Fibroblast of skin of right quadriceps (primary cell): ENCODE measurements around the gene SIRPA.

Experiments used
- DNase-seq: peaks from one replicate; pipeline ENCODE4 v3.0.0-alpha.2; 2013

The SIRPA gene

GRCh38 chr20:1888796-1889463, 6.3 kb upstream of the SIRPA start:
- peak; percentile 50 for DNase-seq

DNA sequence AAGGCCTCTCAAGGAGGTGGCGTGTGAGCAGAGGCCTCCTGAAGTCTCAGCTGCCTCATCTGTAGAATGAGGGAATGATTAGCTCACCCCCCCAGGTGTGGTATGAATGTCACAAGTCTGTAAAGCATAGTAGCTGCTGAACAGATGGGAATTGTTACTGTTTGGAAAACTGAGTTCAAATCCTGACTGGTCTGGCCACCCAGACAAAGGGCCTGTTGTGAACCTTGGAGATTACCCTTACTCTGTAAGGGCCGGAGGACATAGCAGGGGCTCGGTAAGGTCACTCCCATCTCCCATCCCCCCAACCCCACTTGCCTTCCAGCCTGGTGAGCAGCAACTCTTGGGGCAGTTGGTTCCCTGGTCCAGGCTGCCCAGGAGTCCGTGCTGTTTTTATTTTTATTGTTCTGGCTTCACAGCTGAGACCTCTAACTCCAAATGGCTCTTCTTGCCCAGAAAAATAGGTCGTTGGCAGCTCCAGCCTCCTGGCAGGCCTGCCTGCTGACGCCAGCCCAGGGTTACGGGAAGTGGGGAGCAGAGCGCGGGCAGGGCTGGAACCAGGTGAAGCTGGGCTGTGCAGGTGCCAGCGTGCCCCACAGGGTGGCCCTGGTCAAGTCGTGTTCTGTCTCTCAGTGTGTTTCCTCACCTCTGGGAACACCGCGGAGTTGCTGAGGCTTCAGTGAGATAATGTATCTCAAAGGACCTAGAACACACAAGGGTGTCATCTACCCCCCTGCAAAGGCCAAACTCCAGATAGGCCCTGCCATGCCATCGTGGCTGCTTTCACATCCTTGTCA, 4.5 kb upstream of the SIRPA start:
- DNase-seq = no peak

GRCh38 chr20:1891263-1892118, 3.7 kb upstream of the SIRPA start:
- no peak for DNase-seq

GRCh38 chr20:1892119-1892385, 3.2 kb upstream of the SIRPA start:
- DNase-seq = no peak

DNA sequence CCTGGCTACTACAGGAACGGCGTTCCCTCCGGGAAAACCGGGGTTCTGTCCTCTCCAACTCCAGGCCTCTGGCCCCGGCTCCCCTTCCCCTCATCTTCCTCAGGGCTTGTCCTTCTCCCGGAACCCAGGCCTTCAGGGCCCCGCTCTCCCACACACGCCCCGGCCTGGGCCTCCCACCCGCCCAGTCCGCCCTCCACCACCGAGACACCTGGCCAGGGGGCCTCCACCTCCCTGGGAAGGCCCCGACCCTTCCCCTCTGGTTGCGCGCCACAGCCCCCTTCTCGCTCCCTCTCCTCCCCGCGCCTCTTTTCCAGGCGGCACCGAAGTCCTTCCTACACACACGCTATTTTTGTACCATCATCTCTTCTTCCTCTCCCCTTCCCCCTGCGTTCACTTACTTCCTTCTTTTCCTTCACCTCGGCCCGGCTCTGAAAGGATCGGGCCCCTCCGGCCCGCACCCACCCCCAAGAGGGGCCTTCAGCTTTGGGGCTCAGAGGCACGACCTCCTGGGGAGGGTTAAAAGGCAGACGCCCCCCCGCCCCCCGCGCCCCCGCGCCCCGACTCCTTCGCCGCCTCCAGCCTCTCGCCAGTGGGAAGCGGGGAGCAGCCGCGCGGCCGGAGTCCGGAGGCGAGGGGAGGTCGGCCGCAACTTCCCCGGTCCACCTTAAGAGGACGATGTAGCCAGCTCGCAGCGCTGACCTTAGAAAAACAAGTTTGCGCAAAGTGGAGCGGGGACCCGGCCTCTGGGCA, 1.3 kb upstream of the SIRPA start:
- peak; percentile 24 for DNase-seq

DNA sequence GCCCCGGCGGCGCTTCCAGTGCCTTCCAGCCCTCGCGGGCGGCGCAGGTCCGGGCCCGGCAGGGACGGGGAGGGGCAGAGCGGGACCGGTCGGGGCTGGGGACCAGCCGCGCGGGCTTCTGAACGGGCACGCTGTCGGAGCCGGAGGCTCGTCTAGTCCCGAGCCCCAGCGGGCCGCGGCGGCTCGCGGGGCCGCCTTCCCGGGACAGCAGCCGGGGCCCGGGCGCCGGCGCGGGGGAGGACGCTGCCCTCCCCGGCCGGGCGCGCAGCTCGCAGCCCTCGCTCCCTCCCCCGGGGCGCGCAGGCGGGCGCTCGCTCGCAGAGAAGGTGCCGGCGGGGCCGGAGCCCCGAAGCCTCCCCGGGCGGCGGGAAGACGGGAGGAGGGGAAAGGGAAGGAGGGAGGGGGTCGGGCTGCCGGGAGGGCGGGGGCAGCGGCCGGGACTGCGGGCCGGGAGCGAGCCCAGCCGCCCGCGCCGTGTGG, 696 bp upstream of the SIRPA start:
- DNase-seq = peak; percentile 61

- DNase-seq = no peak
Observed at GRCh38 chr20:1895674-1896483, 672 bp downstream of the SIRPA start.

DNA sequence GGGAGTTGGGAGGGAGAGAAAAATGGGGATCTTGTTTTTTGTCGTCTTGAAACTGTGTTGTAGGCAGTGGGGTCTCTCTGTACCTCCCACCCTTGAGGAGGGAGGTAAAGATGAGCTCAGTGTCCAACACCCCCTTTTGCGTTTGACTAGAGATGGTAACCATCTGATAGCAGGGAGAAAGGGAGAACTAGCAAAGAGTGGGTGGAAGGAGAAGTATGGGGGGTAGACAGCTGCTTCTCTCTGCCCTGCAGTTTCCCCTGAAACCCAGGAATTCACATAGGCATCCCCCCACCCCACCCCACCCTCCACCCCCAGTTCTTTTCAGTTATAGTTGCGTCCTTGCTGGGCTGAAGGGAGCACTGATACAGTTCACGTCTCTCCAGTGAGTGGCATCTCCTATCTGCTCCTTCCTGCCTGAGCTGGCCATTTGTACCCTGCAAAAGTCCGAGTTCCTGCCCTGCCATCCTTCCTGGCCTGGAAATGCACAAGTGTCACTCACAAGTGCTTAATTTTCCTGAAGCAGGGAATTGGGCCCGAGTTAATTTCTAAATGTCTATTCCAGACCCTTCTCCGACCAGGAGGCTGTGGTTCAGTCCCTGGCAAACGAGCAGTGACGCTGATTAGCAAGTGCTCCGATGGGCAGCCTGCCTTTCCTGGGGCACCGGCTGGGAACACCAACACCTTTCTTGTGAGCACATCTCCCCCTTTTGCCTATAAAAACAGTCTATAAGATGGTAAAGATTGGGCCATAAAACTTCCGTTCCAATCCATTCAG, 1.5 kb downstream of the SIRPA start:
- no peak for DNase-seq

DNA sequence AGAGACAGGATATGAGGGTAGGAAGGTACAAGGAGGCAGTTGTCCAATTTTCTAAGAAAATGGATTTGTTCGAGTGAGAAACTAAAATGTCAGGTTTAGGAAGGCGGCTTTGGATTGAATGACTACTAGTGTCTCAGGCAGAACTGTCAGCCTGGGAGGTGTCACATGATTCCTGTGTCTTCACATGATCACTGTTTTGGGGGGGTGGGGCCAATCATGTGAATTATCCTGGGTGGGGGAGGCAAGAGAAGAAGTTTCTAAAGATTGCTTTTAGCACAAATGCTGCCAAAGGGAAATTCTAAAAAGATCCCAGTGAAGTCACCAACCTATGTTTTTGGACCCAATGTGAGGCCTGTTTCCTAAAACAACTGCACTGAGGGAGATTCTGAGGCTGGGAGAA, 2.3 kb downstream of the SIRPA start:
- DNase-seq = peak; percentile 23

DNA sequence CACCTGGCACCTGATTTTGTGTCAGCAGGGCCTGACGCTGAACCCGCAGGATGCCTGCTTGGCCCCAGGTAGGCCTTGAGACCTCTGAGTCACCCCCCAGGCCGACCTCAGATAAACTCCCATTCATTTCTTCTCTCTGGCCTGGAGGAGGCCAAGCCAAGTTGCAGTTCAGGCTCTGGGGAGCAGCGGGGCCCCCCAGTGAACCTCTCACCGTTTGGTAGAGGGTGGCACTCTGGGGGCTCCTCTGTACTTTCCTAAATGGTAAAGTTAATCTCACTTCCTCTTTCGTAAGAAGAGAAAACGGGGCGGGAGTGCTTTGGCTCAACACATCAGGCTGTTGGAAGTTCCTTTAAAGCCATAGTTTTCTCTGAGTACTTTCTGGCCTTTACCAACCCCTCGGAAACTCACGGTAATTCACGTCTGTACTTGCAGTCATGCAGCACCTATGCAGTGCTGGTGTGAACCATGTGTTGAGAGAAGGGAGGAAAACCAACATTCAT, 2.8 kb downstream of the SIRPA start:
- DNase-seq = no peak

DNA sequence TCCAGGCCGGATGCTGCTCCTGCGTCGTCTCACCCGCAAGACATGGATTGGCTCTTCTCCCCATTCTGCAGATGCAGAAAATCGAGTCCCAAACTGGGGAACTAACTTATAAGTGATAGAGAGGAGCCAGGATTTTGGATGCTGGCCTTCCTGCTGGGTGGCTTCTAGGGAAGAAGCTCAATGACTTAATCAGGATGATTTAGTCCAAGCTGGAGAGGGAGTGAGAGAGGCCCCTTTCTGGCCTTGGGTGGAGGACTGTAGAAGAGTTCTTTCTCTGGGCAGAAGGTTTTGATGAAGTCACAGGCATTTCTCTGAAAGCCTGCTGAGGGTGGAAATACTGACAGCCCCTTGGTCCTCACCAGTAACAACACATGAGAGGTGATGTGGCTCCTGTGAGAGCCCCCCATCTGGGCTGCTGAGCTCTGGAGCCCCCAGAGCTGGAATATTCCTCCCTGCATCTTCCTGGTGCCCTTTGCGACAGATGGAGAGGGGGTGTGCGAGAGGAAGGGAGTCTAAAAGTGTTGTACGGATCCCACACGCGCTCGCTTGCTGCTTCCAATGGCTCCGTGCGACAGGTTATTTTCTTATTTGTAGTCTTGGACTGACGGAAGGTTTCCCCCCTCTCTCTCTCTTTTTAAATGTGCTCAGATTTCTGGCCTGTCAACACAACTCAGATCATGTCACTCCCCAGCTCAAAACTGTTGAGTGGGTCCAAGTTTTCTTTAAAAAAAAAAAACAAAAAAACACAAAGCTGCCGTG, 3.5 kb downstream of the SIRPA start:
- no peak for DNase-seq

DNA sequence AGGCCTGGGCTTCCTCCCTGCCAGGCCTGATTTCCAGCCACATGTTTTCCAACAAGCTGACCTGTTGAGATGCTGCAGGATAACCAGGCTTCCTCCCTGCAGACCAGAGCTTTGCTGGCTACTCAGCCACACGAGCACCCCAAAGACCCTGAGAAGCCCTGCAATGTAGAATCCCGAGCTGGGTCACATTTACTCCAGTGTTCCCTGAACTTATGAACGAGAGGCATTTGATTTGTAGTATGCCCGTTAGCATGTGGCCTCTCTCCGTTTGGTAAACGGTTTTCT, 4.0 kb downstream of the SIRPA start:
- no peak for DNase-seq

DNA sequence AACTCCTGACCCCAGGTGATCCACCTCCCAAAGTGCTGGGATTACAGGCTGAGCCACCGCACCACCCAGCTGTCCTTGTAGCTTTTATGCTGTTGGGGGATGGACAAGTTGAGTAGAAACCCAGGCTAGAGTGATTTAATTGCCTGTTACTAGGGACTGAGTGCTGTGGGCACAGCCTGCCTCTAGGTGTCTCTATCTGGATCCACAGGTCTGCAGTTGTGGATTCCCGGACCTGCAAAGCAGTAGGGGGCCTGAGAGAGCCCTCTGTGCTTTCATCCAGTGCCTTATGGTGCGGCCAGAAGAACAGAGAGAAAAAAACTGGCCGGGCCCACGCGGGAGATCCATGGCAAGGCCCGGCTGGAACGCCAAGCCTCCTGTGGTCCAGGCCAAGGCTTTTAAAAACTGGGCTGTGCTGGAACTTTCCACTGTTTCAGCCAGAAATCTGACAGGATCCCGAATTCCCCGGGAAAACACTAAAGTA, 5.2 kb downstream of the SIRPA start:
- peak; percentile 79 for DNase-seq

DNA sequence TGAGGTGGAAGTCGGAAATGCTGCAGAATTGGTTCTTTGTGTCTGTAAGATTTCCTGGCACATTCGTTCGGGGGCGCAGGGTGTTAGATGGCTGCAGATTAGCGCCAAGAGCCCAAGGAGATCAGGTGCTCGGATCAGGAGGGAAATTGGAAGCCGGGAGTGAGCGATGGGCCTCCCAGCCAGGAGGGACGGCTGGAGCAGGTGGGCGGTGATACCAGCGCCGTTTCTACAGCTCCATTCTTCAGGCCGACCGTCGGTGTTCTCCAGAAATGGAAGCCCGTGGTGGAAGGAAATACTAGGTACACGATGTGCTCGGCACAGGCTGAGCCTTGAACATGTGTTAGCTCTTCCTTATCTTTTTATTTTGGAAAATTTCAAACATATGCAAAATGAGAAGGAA, 6.5 kb downstream of the SIRPA start:
- DNase-seq = no peak

GRCh38 chr20:1902188-1902587, 7.0 kb downstream of the SIRPA start:
- DNase-seq = no peak

GRCh38 chr20:1904135-1904534, 8.9 kb downstream of the SIRPA start:
- DNase-seq = no peak

DNA sequence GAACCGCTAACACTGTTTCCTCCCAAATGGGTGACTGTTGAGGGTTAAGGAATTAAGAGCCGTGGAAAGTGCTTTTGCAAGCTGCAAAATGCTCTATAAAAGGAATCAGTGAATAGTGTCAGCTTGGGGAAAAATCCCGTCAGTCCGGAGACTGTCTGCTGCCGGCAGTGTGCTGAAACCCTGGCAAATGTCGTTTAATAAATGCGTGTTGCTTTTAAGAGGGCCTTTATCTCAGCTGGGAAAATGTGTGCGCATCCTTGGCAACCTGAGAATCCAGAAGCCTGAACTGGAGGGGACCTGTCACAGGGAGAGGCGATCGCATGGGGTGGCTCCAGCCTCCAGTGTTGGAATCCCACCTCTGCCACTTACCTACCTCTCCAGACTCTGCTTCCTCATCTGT, 9.8 kb downstream of the SIRPA start:
- no peak for DNase-seq

- no peak for DNase-seq
Observed at GRCh38 chr20:1905693-1906092, 10.5 kb downstream of the SIRPA start.

- no peak for DNase-seq
Observed at GRCh38 chr20:1906361-1907051, 11.3 kb downstream of the SIRPA start.

- DNase-seq = no peak
Observed at GRCh38 chr20:1907586-1907985, 12.4 kb downstream of the SIRPA start.
